CD4-positive, alpha-beta T cell treated with Interleukin-15 for 4 hours (primary cell): ENCODE data around the gene BANK1.

Experiments used
- DNase-seq: peaks from one replicate; pipeline ENCODE4 v3.0.0-alpha.2; 2020; ENCODE audit warnings: low spot score

BANK1 gene

DNA sequence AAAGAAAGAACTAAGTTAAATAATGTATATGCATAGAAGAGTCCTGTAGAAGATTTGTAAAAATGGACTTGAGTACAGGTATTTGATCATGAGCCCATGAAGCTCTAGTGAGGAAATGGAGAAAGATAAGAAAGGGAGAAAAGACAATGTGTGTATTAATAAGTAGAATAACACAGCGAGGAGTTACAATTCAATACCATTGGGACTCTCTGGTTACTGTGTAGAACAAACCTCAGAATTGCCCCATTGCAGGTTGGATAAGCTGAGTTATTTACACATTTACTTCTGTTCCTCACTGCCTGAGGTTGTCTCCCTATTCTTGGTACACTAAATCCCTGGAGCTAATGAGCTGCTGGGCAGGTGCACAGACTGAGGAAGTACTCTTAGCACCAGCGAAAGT is 33.3 kb downstream of the BANK1 start:
- no peak for DNase-seq

DNA sequence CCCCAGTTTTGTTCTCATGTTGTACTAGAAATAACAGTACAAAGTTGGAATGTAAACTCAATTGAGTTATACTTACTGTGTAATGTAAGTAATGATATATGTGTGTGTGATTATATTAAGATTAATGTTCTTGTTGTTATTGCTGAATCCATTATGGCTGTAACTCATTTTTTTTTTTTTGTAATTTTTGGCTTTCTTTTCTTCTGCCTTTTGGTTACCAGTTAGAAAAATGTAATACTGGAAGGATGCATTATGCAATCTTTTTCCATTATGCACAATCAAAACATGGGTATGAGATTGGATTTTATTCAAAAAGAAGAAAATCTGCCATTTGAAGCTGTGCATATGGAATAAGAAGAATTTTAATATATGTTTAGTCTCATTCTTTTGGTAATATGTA is 34.0 kb downstream of the BANK1 start:
- DNase-seq, result no peak

DNA sequence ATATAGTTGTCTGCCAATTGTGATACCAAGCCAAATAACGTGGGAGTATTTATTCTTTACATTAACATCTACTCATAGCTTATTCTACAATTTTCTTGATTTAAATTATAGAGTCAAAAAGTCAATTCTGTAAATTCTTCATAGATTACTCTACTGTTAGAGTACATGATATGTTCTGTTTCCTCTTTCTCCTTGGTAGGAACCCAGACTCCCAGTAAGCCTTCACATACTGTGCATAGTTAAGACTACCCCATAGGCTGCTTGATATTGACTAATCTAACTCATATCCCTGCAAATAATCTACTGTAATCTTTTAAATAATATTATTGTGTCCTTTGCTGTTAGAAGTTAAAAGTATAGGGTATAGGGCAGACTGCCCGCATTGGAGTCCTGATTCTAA is 35.4 kb downstream of the BANK1 start:
- no peak for DNase-seq

DNA sequence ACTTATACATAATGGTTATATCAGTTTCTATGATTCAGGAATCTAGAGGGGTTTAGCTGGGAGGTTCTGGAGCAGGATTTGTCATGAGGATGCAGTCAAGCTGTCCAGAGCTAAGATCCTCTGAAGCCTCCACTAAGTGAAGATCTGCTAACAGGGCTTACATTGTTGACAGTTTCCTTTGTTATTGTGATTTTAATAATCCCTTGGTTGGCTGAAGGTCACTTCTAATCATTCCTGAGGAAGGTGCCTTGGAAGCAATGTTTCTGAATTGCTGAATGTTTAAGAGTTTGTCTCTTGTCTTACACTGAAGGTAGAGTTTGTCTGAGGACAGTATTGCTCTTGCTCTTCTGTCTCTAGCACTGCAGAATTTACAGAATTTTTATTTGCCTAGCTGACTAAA is 41.3 kb downstream of the BANK1 start:
- no peak for DNase-seq

DNA sequence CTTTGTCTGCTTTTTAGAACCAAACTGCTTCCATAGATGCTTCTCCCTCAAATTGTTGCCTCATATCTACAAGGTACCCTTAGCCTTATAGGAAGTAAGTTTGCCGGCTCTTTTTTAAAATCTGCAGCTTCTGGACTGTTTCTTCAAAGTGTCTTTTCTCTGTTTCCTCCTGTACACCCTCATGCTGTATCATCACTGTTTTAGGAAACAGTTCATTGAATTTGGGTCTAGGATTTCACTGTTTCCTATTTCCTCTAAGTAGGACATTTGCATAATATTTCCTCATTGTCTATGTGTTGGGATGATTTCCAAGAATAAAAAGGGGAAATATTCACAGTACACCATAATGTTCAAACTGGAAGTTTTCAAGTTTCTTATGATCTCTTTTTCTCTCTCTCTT is 43.0 kb downstream of the BANK1 start:
- DNase-seq, result no peak

DNA sequence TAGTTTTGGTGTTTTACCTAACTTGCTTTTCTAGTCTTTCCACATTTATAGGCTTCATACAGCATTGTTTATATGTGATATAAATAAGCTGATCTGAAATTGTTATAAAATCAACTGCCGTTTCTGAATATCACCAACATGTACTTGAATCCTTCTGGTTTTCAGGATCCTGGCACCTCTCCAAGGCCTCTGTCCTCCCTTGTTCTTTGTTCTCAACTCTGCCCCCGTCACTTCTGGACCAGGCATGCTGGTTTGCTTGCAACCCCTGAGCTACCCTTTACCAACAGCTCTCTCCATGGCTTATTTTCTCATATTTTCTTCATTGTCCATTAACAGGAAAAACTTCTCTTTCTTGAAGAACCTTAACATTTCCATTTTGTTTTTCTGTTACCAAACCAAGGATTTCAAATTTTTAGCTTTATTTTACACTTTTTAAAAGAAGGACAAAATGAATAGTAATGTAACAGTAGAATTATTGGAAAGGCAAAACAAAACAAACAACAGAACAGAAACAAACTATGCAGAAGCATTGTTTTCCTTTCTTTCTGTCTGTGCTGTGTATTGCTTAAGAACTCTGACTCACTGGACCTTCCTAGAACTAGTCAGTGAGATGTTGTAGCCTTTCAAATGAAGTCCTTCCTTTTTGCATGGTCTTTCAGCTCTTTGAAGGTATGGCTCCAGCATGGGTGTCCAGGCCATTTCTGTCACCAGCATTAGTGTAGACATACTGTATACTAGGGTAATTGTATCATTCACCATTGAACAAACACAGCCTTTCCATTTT is 44.8 kb downstream of the BANK1 start:
- DNase-seq, result no peak

DNA sequence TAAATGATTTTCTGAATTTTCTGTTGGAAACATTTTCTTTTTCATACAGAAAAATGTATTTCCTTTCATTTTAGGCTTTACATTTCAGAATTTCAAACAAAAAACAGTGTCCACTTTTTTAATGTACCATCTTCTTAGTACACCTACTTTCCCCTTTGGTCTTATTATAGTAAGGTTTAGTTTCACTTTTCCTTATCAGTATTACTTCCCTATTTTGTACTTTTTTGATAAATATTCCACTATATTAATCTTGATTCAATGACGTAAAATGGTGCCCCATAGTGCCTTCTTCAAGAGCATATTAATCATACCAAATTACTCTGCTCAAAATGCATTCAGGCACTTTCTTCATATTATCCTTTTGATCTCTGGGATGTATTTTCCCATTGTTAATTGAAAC is 52.5 kb downstream of the BANK1 start:
- no peak for DNase-seq

DNA sequence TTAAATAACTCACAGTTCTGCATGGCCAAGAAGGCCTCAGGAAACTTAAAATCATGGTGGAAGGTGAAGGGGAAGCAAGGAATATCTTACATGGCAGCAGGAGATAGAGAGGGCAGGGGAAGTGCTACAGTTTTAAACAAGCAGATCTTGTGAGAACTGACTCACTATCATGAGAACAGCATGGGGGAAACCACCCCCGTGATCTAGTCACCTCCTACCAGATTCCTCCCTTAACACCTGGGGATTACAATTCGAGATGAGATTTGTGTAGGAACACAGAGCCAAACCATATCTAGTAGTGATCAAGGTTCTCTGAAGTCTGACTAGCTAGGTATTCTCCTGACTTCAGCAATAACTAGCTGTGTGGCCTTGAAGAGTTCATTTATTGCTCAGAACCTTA is 56.0 kb downstream of the BANK1 start:
- DNase-seq, result no peak

DNA sequence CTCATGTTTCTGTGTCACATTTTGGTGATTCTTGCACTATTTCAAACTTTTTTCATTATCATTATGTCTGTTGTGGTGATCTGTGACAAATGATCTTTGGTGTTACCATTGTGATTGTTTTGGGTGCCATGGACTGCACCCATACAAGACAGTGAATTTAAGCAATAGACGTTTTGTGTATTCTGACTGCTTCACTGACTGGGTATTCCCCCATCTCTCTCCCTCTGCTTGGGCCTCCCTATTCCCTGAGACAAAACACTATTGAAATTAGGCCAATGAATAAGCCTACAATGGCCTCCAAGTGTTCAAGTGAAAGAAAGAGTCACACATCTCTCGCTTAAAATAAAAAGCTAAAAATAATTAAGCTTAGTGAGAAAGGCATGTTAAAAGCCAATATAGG is 60.2 kb downstream of the BANK1 start:
- no peak for DNase-seq

DNA sequence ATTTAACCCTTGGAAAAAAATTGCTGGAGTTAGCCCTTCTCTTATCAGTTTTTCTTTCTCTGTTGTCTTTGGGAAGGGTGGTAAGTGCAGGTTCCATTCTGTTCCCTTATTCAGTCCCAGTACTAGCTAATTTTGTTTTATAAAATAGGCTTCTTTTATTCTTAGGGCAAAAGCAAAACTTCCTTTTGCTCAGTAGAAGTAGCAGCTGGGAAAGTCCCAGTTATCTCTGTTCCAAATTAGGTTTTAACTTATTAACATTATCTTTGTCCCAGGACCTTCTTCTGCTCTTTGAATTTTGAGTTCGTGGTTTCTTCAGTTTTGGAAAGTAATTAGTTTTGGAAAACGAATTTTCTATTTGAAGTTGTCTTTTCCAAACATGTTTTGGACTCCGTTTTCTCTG is 61.1 kb downstream of the BANK1 start:
- DNase-seq, result no peak

DNA sequence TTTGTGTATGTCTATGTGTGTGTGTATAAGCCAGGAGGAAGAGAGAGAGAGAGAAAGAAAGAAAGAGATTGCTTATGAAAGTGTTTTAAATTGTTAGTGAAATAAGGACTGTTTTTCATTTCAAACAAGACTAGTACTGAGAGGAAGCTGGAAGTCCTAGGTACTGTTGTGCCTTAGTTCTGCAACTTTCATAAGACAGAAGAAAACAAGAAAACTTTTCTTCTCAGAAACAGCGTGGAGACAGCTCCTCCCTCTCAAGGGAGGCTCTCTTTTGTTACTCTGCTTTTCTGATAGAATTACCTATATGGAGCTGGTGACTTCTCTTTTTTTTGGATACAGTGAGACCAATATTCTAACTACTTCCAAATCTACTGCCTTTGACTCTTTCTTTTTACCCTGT is 62.5 kb downstream of the BANK1 start:
- DNase-seq, result no peak

DNA sequence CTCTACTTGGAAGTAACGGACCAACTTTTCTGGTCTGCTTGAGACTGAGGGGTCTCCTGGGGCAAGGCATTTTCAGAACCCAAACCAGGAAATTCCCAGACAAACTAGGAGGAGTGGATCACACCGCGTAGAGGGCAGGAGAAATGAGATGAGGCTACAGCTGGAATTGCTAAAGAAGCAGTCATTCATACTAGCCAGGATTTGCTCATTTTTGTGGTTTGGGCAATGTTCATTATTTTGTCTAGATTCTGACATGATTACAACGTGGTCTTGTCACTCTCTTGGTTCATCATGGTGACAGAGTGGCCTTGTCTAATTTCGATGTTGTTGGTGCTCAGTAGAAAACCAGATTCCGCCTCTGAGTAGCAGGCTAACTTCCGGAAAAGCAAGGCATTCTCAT is 63.2 kb downstream of the BANK1 start:
- DNase-seq, result no peak

DNA sequence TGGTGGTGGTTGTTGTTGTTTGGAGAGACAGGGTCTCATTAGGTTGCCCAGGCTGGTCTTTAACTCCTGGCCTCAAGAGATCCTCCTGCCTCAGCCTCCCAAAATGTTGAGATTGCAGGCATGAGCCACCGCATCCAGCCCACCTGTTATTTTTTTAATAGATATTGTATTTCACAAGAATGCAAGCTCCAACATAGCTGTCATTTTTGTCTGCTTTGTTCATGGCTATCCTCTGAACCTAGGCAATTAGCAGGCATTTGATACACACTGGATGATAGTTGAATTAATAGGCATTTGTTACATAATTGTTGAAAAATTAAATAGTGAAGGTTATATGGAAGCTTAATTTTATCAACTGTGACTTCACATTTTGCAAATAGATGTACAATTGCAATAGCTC is 64.7 kb downstream of the BANK1 start:
- no peak for DNase-seq

DNA sequence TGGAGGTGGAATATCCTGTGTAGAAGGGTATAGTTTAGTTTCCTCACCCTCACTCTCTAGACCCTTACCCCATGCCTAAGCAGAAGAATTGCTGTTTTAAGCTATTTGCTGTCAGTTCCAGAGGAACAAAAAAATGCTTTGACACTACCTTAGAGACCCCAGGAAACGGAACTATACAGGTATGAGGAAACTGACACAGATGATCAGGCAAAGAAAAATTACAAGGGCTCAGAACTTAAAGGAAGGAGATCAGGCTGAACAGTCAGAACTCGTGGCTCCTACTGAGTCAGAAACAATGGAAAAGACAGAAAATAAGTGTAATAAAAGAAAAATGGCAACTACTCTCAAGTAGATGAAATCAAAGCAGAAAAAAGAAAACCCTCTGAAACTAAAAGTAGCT is 65.6 kb downstream of the BANK1 start:
- DNase-seq, result no peak

DNA sequence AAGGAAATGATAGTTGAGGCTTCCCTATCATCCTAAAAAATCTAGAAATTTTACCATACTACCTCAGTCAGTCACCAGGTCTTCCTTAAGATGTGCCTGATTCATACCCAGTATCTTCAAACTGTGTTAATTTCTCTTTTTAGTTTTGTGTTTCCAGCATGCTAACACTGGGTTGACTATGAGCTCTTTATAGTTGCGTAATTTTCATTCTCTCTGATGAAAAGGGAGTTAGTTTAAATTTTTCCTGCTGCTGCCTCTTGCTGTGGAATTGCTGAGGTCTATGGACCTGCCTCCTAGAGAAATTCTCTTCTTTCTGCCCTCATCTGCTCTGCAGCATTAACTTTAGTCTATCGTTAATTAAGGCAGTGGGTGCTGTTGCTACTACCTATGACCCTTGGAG is 66.6 kb downstream of the BANK1 start:
- no peak for DNase-seq

DNA sequence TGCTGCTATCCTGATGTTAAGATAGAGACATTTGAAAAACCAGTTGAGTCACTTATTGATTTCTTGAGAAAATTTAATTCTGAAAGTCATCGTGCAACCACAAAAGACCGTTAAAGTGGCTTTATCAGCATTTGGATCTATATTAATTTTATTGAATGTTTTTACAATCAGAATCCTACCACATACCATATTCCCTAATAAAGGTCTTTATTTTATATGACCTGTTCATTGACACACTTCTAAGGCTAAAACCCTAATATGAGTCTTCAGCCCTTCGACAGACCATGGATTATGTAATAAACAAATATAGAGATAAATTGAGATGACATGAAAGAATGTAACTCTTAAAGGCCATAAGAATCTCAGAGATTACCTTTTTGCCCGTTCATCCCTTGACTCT is 68.1 kb downstream of the BANK1 start:
- DNase-seq, result no peak

DNA sequence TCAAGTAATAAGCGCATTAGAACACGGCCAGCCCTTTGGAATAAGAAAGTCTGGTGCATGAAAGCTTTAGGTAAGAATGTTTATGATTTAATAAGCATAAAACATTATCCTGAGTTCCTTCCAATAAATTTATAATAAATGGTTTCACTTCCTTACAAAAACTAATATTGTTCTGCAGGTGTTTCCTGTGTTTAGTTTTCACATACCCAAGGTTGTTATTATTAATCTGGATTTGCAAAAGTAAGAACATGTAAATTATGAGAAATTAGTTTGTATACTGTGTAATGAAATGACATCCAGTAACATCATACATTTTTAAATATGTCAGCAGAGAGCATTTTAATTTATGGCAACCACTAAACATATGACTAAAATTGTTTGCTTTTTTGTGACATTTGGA is 72.1 kb downstream of the BANK1 start:
- DNase-seq, result no peak

DNA sequence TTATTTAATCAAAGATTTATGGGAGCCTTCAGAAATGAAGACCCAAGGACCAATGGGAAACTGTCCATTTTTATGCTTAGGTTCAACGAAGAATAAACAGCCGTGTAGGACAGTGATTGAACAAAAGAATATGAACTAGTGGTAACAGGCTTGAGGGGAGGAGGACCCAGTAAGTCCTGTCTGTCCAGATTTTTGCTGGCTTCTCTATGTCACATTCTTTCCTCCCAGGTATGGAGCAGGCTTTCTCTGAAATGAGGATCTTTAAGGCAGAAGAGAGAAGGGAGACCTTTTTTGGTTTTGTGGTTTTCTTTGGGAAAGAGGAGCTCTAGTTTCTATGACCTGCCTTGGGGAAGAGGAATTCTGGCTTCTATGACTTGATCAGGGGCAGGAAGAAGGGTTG is 74.1 kb downstream of the BANK1 start:
- DNase-seq, result no peak

DNA sequence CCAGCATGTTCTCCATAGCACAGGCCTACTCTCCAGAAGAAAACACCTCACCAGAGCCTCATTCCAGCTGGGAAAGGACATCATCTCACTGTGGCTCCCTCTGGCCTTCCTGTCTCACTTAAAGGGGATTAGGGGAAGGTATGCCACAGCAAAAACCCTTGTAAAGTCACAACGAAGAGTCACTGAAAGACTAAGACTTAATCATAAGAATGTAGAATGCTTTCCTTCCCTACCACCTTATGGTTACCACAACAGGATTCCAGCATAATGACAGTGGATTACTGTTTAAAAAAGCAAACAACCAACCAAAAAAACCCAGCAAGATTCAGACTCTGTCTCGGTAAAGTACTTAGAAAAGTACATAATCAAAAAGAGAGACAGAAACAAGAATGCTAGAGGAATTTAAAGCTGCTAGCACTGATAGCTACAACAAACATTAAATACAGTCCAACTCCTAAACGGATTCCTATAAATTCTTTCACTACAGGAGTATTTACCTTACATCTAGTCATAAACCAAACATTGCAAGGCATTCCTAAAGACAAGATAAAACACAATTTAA is 75.1 kb downstream of the BANK1 start:
- no peak for DNase-seq

DNA sequence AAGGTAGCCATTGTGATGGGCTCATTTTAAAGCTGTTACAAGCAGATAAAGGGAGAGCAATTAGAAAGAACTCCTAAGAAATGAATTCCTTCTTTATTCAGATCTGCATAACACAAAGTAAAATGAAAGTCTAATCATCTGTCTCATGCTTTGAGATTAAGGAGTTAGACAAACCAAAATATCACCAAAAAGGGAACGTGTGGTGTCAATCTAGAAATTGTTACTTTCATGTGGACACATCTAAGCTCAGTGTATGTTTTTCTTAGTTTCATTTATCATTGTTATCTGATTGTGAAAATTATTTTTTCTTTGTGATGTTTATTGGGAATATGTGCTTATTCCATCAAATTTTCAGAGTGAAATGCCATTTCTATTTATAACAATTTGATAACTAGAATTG is 80.3 kb downstream of the BANK1 start:
- no peak for DNase-seq

DNA sequence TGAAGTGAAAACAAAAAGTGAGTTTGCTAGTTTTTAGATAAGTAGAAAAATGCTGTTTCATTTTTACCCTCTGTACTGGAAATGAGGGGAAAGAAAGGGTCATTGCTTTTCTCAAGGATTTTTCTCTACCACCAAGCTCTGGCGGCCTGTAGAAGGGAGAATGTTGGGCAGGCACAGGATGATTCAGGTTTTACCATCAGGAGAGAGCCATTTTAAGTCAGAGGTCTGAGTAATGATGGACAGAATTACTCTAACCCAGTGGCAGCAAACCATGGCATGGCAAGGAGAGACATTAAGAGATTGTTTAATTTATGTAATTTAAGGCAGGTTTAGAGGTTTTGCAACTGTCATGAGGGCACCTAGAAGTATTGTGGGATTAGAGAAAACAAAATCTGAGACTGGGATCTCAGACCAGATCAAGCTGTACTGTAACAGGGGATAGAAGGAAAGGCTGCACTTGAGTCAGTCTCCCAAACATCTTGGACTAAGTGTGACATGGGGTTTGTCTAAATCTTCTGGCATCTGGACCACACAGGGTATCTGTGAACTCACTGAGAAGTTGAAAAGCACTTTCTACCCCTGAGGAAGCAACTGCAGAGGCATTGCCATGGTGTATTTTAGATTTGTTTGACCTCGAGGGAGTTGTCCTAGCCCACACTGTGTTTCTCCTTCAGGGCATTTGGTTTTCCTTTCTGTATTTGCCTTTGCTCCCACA is 81.6 kb downstream of the BANK1 start:
- no peak for DNase-seq

DNA sequence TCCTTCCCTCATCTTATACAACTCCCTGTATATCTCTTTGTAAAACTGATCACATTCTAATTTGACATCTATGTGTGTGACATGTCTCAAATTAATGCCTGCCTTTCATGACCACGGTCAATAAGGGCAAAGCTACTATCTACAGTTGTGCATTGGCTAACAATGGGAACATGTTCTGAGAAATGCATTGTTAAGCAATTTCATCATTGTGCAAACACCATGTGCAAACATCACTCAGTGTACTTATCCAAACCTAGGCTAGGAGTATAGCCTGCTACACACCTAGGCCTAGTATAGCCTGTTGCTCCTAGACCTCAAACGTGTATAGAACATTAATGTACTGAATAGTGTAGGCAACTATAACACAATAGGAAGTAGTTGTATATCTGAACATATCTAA is 95.0 kb downstream of the BANK1 start:
- DNase-seq, result no peak

DNA sequence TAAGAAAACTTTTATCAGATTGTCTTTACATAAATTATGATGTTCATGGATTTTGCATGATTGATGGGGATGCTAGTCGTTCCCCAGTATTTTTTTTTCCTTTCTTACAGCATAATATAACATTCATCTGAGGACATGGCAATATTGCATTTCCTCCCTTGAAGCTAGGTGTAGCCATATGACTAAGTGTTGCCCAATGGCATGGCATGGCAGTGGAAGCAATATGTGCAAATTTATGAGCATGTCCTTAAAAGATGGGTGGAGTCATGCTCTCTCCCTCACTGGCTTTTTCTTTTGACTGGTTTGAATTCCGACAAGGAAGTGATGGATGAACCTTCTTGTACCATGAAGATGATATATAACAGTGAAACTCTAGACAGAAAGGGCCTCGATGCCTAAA is 96.3 kb downstream of the BANK1 start:
- no peak for DNase-seq

DNA sequence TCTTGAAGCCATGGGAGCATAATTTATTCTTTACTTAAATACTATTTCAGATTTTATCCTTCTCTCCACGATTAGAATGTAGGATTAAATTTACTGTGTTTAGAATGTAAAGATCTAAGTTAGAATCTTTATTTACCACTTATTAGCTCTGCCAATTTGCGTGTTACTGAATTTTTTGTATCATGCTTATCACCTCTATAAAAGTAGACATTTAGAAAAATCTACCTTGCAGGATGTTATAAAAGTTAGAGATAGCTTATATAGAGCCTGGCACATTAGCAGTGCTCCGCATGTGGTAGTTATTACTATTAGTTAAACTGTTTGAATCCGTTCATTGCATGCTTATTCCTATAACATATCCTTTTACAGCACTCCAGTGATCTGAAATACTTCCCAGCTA is 97.9 kb downstream of the BANK1 start:
- no peak for DNase-seq
